H9 (cell line): Measurements from ENCODE around the gene STMN3. TPM values are rescaled to one million over a fixed set of nuclear protein-coding genes. Genes with fewer than 3 reads are reported as not detected.
A peak's percentile ranks its signal among the peaks of the same experiment; 100 is the strongest.

ENCODE experiments used
- DNase-seq: peaks from one replicate; pipeline ENCODE4 v3.0.0-alpha.2; 2017
- H2AFZ ChIP-seq: one replicate; pipeline ENCODE4 v1.6.1; 2013; ENCODE audit warnings: mild to moderate bottlenecking, low read length, control low read depth, moderate library complexity
- H2AK5ac ChIP-seq: 2 replicates; pipeline ENCODE4 v1.6.1; 2013; ENCODE audit warnings: low read length, control low read depth, mixed read lengths; ENCODE audit not compliant: insufficient read length
- H2BK120ac ChIP-seq: one replicate; pipeline ENCODE4 v1.6.1; 2013; ENCODE audit warnings: low read depth, mild to moderate bottlenecking, low read length, control low read depth, inconsistent platforms; ENCODE audit not compliant: poor library complexity, severe bottlenecking
- H2BK12ac ChIP-seq: 2 replicates; pipeline ENCODE4 v1.6.1; 2013; ENCODE audit warnings: low read length, control low read depth, mixed read lengths, low read depth; ENCODE audit not compliant: insufficient read length
- H2BK15ac ChIP-seq: 2 replicates; pipeline ENCODE4 v1.6.1; 2013; ENCODE audit warnings: low read depth, low read length, control low read depth
- H2BK20ac ChIP-seq: one replicate; pipeline ENCODE4 v1.6.1; 2013; ENCODE audit warnings: low read depth, mild to moderate bottlenecking, low read length, control low read depth, inconsistent platforms; ENCODE audit not compliant: poor library complexity, severe bottlenecking
- H2BK5ac ChIP-seq: 2 replicates; pipeline ENCODE4 v1.6.1; 2013; ENCODE audit warnings: low read length, control low read depth, mixed read lengths; ENCODE audit not compliant: insufficient read length
- H3K14ac ChIP-seq: 2 replicates; pipeline ENCODE4 v1.6.1; 2013; ENCODE audit warnings: low read length, control low read depth; ENCODE audit not compliant: insufficient read depth
- H3K18ac ChIP-seq: 2 replicates; pipeline ENCODE4 v1.6.1; 2013; ENCODE audit warnings: low read depth, mild to moderate bottlenecking, mixed read lengths, low read length, control low read depth; ENCODE audit not compliant: insufficient read length
- H3K23ac ChIP-seq: 2 replicates; pipeline ENCODE4 v1.6.1; 2013; ENCODE audit warnings: low read length, control low read depth, mixed read lengths, low read depth; ENCODE audit not compliant: insufficient read length
- H3K23me2 ChIP-seq: 2 replicates; pipeline ENCODE4 v1.6.1; 2013; ENCODE audit warnings: low read depth, mild to moderate bottlenecking, mixed read lengths, low read length, control low read depth; ENCODE audit not compliant: insufficient read length, poor library complexity, severe bottlenecking
- H3K27ac ChIP-seq: 2 replicates; pipeline ENCODE4 v1.5.1; 2013; ENCODE audit warnings: low read length, control low read depth, mixed read lengths, low read depth; ENCODE audit not compliant: insufficient read length
- H3K27me3 ChIP-seq: 2 replicates; pipeline ENCODE4 v1.6.1; 2013; ENCODE audit warnings: low read length, control low read depth, inconsistent platforms; ENCODE audit not compliant: insufficient read depth
- H3K4ac ChIP-seq: 2 replicates; pipeline ENCODE4 v1.6.1; 2013; ENCODE audit warnings: low read depth, mild to moderate bottlenecking, control low read depth, inconsistent platforms, low read length, moderate library complexity
- H3K4me1 ChIP-seq: 2 replicates; pipeline ENCODE4 v1.6.1; 2013; ENCODE audit warnings: low read length, control low read depth, inconsistent platforms; ENCODE audit not compliant: insufficient read depth
- H3K4me2 ChIP-seq: 2 replicates; pipeline ENCODE4 v1.6.1; 2013; ENCODE audit warnings: low read length, control low read depth, mixed read lengths; ENCODE audit not compliant: insufficient read length, insufficient read depth
- H3K56ac ChIP-seq: 2 replicates; pipeline ENCODE4 v1.6.1; 2013; ENCODE audit warnings: low read depth, mild to moderate bottlenecking, mixed read lengths, low read length, control low read depth; ENCODE audit not compliant: insufficient read length
- H3K79me1 ChIP-seq: 2 replicates; pipeline ENCODE4 v1.6.1; 2013; ENCODE audit warnings: low read depth, mild to moderate bottlenecking, moderate library complexity, low read length, control low read depth, inconsistent platforms; ENCODE audit not compliant: insufficient read depth, poor library complexity, severe bottlenecking
- H3K79me2 ChIP-seq: 2 replicates; pipeline ENCODE4 v1.6.1; 2013; ENCODE audit warnings: low read length, control low read depth, inconsistent platforms; ENCODE audit not compliant: insufficient read depth
- H3K9ac ChIP-seq: 2 replicates; pipeline ENCODE4 v1.6.1; 2013; ENCODE audit warnings: low read length, control low read depth, mixed read lengths; ENCODE audit not compliant: insufficient read length; ENCODE audit errors: extremely low read depth
- H3K9me3 ChIP-seq: one replicate; pipeline ENCODE4 v1.6.1; 2013; ENCODE audit warnings: low read depth, low read length, inconsistent platforms; ENCODE audit not compliant: control insufficient read depth
- H3T11ph ChIP-seq: one replicate; pipeline ENCODE4 v1.6.1; 2013; ENCODE audit warnings: mild to moderate bottlenecking, low read length, control low read depth, inconsistent platforms
- H4K20me1 ChIP-seq: one replicate; pipeline ENCODE4 v1.6.1; 2013; ENCODE audit not compliant: control insufficient read depth, insufficient read length, insufficient read depth
- H4K5ac ChIP-seq: 2 replicates; pipeline ENCODE4 v1.6.1; 2013; ENCODE audit warnings: low read depth, mild to moderate bottlenecking, mixed read lengths, low read length, control low read depth; ENCODE audit not compliant: insufficient read length
- H4K8ac ChIP-seq: replicated peaks from 2 replicates; pipeline ENCODE4 v1.6.1; 2013; ENCODE audit warnings: low read length, control low read depth, mixed read lengths, low read depth; ENCODE audit not compliant: insufficient read length
- H4K91ac ChIP-seq: 2 replicates; pipeline ENCODE4 v1.6.1; 2013; ENCODE audit warnings: low read depth, mild to moderate bottlenecking, moderate library complexity, mixed read lengths, low read length, control low read depth; ENCODE audit not compliant: insufficient read length
- H3K27ac Mint-ChIP-seq, 3 experiments: 2 replicates in 2 of 3; 3 replicates in 1 of 3; pipeline ENCODE4 v1.8.0; 2020 to 2021; ENCODE audit warnings: mixed read lengths in 3 of 3, mild to moderate bottlenecking in 1 of 3, moderate library complexity in 1 of 3
- H3K27me3 Mint-ChIP-seq: 2 replicates; pipeline ENCODE4 v1.8.0; 2021; ENCODE audit warnings: low read depth, mild to moderate bottlenecking, moderate library complexity, mixed read lengths
- H3K36me3 Mint-ChIP-seq, 3 experiments: 2 replicates in 2 of 3; 3 replicates in 1 of 3; pipeline ENCODE4 v1.8.0; 2020 to 2021; ENCODE audit warnings: low read depth in 3 of 3, mixed read lengths in 3 of 3; ENCODE audit not compliant: insufficient read depth in 1 of 3
- H3K4me1 Mint-ChIP-seq, 2 experiments: 2 replicates each; pipeline ENCODE4 v1.8.0; 2020; ENCODE audit warnings: mixed read lengths in 2 of 2
- H3K4me3 Mint-ChIP-seq, 2 experiments: 2 replicates in 1 of 2; 3 replicates in 1 of 2; pipeline ENCODE4 v1.8.0; 2020 to 2021; ENCODE audit warnings: mild to moderate bottlenecking in 2 of 2, mixed read lengths in 2 of 2, moderate library complexity in 1 of 2
- H3K9me3 Mint-ChIP-seq, 2 experiments: 2 replicates in 1 of 2; 3 replicates in 1 of 2; pipeline ENCODE4 v1.8.0; 2020; ENCODE audit warnings: mild to moderate bottlenecking in 2 of 2, mixed read lengths in 2 of 2, moderate library complexity in 1 of 2
- WGBS: extraction: QIAGEN DNeasy Blood & Tissue Kit; methylation state at CpG from one replicate; pipeline ENCODE4 v1.1.7; 2013; ENCODE audit warnings: missing lambda C conversion rate, low lambda C conversion rate, mixed read lengths; ENCODE audit not compliant: insufficient read length; ENCODE audit errors: extremely low coverage; 5-methylcytosine and 5-hydroxymethylcytosine counted together
- total RNA-seq: library from RNA; stranded (reverse); gene quantifications from 2 replicates; pipeline ENCODE4 v1.2.1, GENCODE V29; 2021
- TF ChIP-seq, protein P1 (sequence below): fragments of 200-600 bp; sonication (generic); conservative IDR thresholded peaks from 3 replicates; pipeline ENCODE4 v1.8.0; 2021; ENCODE audit warnings: antibody characterized with exemption, mild to moderate bottlenecking

The STMN3 gene
- total RNA-seq, 1 experiment from 2014 or later: 54.0 TPM

- Histone ChIP-seq H3K14ac (no peak overlapping the region), H3K56ac (no peak overlapping the region), H3K27ac (no peak overlapping the region), H2AK5ac (no peak overlapping the region), H4K8ac (no peak overlapping the region), H2AFZ (no peak overlapping the region), H3K27me3 (no peaks in the 10 kb centered on the region), H4K20me1 (no peaks in the 10 kb centered on the region), H2BK20ac (no peak overlapping the region), H2BK120ac (no peak overlapping the region), H3K4me2 (no peak overlapping the region), H3K4me1 (no peaks in the 10 kb centered on the region), H3K4ac (no peak overlapping the region), H4K91ac (no peak overlapping the region), H3K79me1 (no peaks in the 10 kb centered on the region), H3K79me2 (no peaks in the 10 kb centered on the region), H2BK12ac (no peak overlapping the region), H3K9me3 (no peaks in the 10 kb centered on the region), H3K23ac (no peak overlapping the region), H2BK5ac (no peak overlapping the region), H3K23me2 (peaks cover 4% of the 10 kb centered on the region), H2BK15ac (no peak overlapping the region), H3K18ac (no peak overlapping the region), H3T11ph (no peak overlapping the region), H4K5ac (no peak overlapping the region), H3K9ac (no peak overlapping the region)
- Mint-ChIP-seq H3K36me3 (peaks cover 12 to 15% (median 14%) of the 10 kb centered on the region in 3 experiments; a peak in 5 of 7 replicates), H3K4me3 (peak overlapping the region; percentile 14 to 34; a peak in 1 of 5 replicates), H3K27me3 (peaks cover 6% of the 10 kb centered on the region; the same call in 1 of the 2 replicates), H3K27ac (no peak overlapping the region), H3K4me1 (peaks cover 2 to 10% of the 10 kb centered on the region in 2 experiments), H3K9me3 (peaks cover 3 to 5% of the 10 kb centered on the region in 2 experiments; a peak in 3 of 5 replicates)
- WGBS: no CpG with 5 or more reads among the region's 7 CpGs
- TF ChIP-seq, protein P1, sequence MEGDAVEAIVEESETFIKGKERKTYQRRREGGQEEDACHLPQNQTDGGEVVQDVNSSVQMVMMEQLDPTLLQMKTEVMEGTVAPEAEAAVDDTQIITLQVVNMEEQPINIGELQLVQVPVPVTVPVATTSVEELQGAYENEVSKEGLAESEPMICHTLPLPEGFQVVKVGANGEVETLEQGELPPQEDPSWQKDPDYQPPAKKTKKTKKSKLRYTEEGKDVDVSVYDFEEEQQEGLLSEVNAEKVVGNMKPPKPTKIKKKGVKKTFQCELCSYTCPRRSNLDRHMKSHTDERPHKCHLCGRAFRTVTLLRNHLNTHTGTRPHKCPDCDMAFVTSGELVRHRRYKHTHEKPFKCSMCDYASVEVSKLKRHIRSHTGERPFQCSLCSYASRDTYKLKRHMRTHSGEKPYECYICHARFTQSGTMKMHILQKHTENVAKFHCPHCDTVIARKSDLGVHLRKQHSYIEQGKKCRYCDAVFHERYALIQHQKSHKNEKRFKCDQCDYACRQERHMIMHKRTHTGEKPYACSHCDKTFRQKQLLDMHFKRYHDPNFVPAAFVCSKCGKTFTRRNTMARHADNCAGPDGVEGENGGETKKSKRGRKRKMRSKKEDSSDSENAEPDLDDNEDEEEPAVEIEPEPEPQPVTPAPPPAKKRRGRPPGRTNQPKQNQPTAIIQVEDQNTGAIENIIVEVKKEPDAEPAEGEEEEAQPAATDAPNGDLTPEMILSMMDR: 0 out of 3 replicates have a peak, but pooled peaks have one; percentile 12
- no peak for DNase-seq
These were observed 44.2 kb upstream of the STMN3 start for GRCh38 chr20:63697357-63697867.
